K562 (cell line): ENCODE data around the gene CAPRIN1. TPM values are rescaled to one million over a fixed set of nuclear protein-coding genes. Genes with fewer than 3 reads are reported as not detected.
A peak's percentile ranks its signal among the peaks of the same experiment; 100 is the strongest.

ENCODE experiments used
- ADNP ChIP-seq: fragments of 200-800 bp; sonication (Bioruptor generic); IDR thresholded peaks from 2 replicates; pipeline ENCODE4 v1.6.1; 2016; ENCODE audit warnings: missing genetic modification characterization, missing compliant biosample characterization
- BRD4 ChIP-seq: fragments of 200-600 bp; sonication (generic); IDR thresholded peaks from 2 replicates; pipeline ENCODE4 v1.6.1; 2017; ENCODE audit warnings: inconsistent platforms
- DMBX1 ChIP-seq: fragments of 250-450 bp; sonication (Bioruptor Pico); IDR thresholded peaks from 2 replicates; pipeline ENCODE4 v1.8.0; 2022; ENCODE audit warnings: inconsistent platforms, mild to moderate bottlenecking, moderate library complexity, borderline replicate concordance
- EGR1 ChIP-seq: fragments of 450-650 bp; conservative IDR thresholded peaks from 2 replicates; pipeline ENCODE4 v1.6.1; 2017; ENCODE audit warnings: mild to moderate bottlenecking
- EP400 ChIP-seq: fragments of 450-650 bp; IDR thresholded peaks from 2 replicates; pipeline ENCODE4 v1.6.1; 2017; ENCODE audit warnings: antibody characterized with exemption, mild to moderate bottlenecking, moderate library complexity
- FIP1L1 ChIP-seq: fragments of 200-400 bp; formaldehyde crosslinking; IDR thresholded peaks from 2 replicates; pipeline ENCODE4 v1.6.1; 2018; ENCODE audit warnings: mild to moderate bottlenecking, low read depth, low read length; ENCODE audit not compliant: poor library complexity, severe bottlenecking
- FOXP1 ChIP-seq: sonication (generic); formaldehyde crosslinking; IDR thresholded peaks from 2 replicates; pipeline ENCODE4 v1.8.0; 2022; ENCODE audit warnings: mild to moderate bottlenecking, missing genetic modification reagents
- GABPB1 ChIP-seq: sonication (generic); formaldehyde crosslinking; IDR thresholded peaks from 2 replicates; pipeline ENCODE4 v1.8.0; 2022; ENCODE audit warnings: mild to moderate bottlenecking, missing genetic modification reagents
- HDAC1 ChIP-seq, 2 experiments: fragments of 450-650 bp; IDR thresholded peaks; 2 replicates each; pipeline ENCODE4 v1.6.1; 2016 to 2017; ENCODE audit warnings: inconsistent platforms in 1 of 2, mild to moderate bottlenecking in 1 of 2, moderate library complexity in 1 of 2
- HOMEZ ChIP-seq: fragments of 250-450 bp; sonication (Bioruptor Pico); IDR thresholded peaks from 2 replicates; pipeline ENCODE4 v1.4.0; 2020; ENCODE audit warnings: mild to moderate bottlenecking, moderate library complexity
- POLR2AphosphoS5 ChIP-seq: IDR thresholded peaks from 2 replicates; pipeline ENCODE4 v1.6.1; 2011; ENCODE audit warnings: mild to moderate bottlenecking, low read depth, low read length, moderate library complexity; ENCODE audit not compliant: control insufficient read depth, insufficient read depth
- SIX5 ChIP-seq, 2 experiments: IDR thresholded peaks; 2 replicates each; pipeline ENCODE4 v1.6.1; 2011; ENCODE audit warnings: low read length in 2 of 2, borderline replicate concordance in 1 of 2, low read depth in 1 of 2, mild to moderate bottlenecking in 1 of 2, moderate library complexity in 1 of 2; ENCODE audit not compliant: insufficient read depth in 1 of 2
- TAF7 ChIP-seq: fragments of 450-650 bp; IDR thresholded peaks from 2 replicates; pipeline ENCODE4 v1.6.1; 2016; ENCODE audit warnings: missing genetic modification characterization, missing compliant biosample characterization
- TAF9B ChIP-seq: fragments of 450-650 bp; IDR thresholded peaks from 2 replicates; pipeline ENCODE4 v1.6.1; 2018; ENCODE audit warnings: mild to moderate bottlenecking; ENCODE audit not compliant: partially characterized antibody
- ZKSCAN8 ChIP-seq: fragments of 200-800 bp; sonication (Bioruptor generic); IDR thresholded peaks from 2 replicates; pipeline ENCODE4 v1.6.1; 2016; ENCODE audit warnings: missing genetic modification characterization, missing compliant biosample characterization
- ZNF408 ChIP-seq: fragments of 250-450 bp; sonication (Bioruptor Pico); IDR thresholded peaks from 2 replicates; pipeline ENCODE4 v1.4.0; 2020; ENCODE audit warnings: low read depth, mild to moderate bottlenecking, moderate library complexity
- ZNF444 ChIP-seq: fragments of 250-450 bp; sonication (Bioruptor Pico); IDR thresholded peaks from 2 replicates; pipeline ENCODE4 v1.4.0; 2020; ENCODE audit warnings: mild to moderate bottlenecking, moderate library complexity
- ZNF584 ChIP-seq: fragments of 200-800 bp; sonication (Bioruptor generic); IDR thresholded peaks from 2 replicates; pipeline ENCODE4 v1.6.1; 2016; ENCODE audit warnings: low read depth, mild to moderate bottlenecking, missing genetic modification characterization, missing compliant biosample characterization
- polyA plus RNA-seq, 8 experiments: library from polyadenylated mRNA; depleted of rRNA in 4 of 8; stranded (reverse) in 5 of 8; unstranded in 3 of 8; fragments of >200 nt; fragmentation: Nextera tagmentation in 2 of 8; fragmentation: Illumina TruSeq in 1 of 8; extraction: Ambion mirVana in 2 of 8; extraction: Trizol in 1 of 8; gene quantifications; 2 replicates each; pipeline versions ENCODE4 v1.2.1 to v1.2.3, GENCODE V29; 2011 to 2014; ENCODE audit warnings: inconsistent platforms in 1 of 8, missing spikeins in 1 of 8
- total RNA-seq, 7 experiments: library from RNA; depleted of rRNA in 6 of 7; stranded (reverse); fragments of >200 nt in 6 of 7; fragmentation: Illumina TruSeq in 2 of 7; extraction: Trizol in 2 of 7; gene quantifications; 2 replicates each; pipeline versions ENCODE4 v1.2.1 to v1.2.3, GENCODE V29; 2011 to 2021; ENCODE audit warnings: low replicate concordance in 1 of 7
- TF ChIP-seq, protein P1 (sequence below): fragments of 450-650 bp; formaldehyde crosslinking; conservative IDR thresholded peaks from 2 replicates; pipeline ENCODE4 v1.4.0; 2022; ENCODE audit warnings: mild to moderate bottlenecking, missing genetic modification characterization
- TF ChIP-seq, protein P2 (sequence below): fragments of 450-650 bp; formaldehyde crosslinking; IDR thresholded peaks from 2 replicates; pipeline ENCODE4 v1.4.0; 2020; ENCODE audit warnings: mild to moderate bottlenecking, moderate library complexity
- TF ChIP-seq, protein P3 (sequence below): IDR thresholded peaks from 3 replicates; pipeline ENCODE4 v1.6.1; 2011; ENCODE audit warnings: borderline replicate concordance, mild to moderate bottlenecking, moderate library complexity; ENCODE audit not compliant: insufficient read length; ENCODE audit errors: extremely low read depth

CAPRIN1 gene
- total and polyA plus RNA-seq, 9 of the 15 experiments (the other 6 are each of a cell fraction or from before 2014, with no cell fraction given), result 49.6 to 271 (median 244) TPM

- TF ChIP-seq ADNP (tag) (no peak), TAF7 (tag) (peak; percentile 64; the same call in 1 of the 2 replicates), HDAC1 (IDR thresholded peaks at IDR 0.05) (0 out of 4 replicates have a peak, but pooled peaks of 1 of the 2 experiments have one; percentile 50), BRD4 (peak; percentile 85; the same call in 1 of the 2 replicates), DMBX1 (CRISPR knock-in tag) (no peak), GABPB1 (0 out of 2 replicates have a peak, but pooled peaks have one; percentile 21), ZNF444 (CRISPR knock-in tag) (no peak), ZKSCAN8 (CRISPR knock-in tag) (no peak), EP400 (peak; percentile 94), ZNF408 (CRISPR knock-in tag) (no peak), HOMEZ (no peak), EGR1 (0 out of 2 replicates have a peak, but pooled peaks have one; percentile 2), ZNF584 (no peak), SIX5 (IDR thresholded peaks at IDR 0.05; ENCODE audit: borderline replicate concordance in 1 of 2, insufficient read depth in 1 of 2, low read depth in 1 of 2, low read length in 2 of 2) (no peak), TAF9B (peak; percentile 43), POLR2AphosphoS5 (peak; percentile 35; the same call in 1 of the 2 replicates), FOXP1 (CRISPR knock-in tag) (no peak), FIP1L1 (no peak)
- TF ChIP-seq, protein P1, sequence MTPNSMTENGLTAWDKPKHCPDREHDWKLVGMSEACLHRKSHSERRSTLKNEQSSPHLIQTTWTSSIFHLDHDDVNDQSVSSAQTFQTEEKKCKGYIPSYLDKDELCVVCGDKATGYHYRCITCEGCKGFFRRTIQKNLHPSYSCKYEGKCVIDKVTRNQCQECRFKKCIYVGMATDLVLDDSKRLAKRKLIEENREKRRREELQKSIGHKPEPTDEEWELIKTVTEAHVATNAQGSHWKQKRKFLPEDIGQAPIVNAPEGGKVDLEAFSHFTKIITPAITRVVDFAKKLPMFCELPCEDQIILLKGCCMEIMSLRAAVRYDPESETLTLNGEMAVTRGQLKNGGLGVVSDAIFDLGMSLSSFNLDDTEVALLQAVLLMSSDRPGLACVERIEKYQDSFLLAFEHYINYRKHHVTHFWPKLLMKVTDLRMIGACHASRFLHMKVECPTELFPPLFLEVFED, result no peak
- TF ChIP-seq, protein P2, sequence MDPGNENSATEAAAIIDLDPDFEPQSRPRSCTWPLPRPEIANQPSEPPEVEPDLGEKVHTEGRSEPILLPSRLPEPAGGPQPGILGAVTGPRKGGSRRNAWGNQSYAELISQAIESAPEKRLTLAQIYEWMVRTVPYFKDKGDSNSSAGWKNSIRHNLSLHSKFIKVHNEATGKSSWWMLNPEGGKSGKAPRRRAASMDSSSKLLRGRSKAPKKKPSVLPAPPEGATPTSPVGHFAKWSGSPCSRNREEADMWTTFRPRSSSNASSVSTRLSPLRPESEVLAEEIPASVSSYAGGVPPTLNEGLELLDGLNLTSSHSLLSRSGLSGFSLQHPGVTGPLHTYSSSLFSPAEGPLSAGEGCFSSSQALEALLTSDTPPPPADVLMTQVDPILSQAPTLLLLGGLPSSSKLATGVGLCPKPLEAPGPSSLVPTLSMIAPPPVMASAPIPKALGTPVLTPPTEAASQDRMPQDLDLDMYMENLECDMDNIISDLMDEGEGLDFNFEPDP, result no peak
- TF ChIP-seq, protein P3, sequence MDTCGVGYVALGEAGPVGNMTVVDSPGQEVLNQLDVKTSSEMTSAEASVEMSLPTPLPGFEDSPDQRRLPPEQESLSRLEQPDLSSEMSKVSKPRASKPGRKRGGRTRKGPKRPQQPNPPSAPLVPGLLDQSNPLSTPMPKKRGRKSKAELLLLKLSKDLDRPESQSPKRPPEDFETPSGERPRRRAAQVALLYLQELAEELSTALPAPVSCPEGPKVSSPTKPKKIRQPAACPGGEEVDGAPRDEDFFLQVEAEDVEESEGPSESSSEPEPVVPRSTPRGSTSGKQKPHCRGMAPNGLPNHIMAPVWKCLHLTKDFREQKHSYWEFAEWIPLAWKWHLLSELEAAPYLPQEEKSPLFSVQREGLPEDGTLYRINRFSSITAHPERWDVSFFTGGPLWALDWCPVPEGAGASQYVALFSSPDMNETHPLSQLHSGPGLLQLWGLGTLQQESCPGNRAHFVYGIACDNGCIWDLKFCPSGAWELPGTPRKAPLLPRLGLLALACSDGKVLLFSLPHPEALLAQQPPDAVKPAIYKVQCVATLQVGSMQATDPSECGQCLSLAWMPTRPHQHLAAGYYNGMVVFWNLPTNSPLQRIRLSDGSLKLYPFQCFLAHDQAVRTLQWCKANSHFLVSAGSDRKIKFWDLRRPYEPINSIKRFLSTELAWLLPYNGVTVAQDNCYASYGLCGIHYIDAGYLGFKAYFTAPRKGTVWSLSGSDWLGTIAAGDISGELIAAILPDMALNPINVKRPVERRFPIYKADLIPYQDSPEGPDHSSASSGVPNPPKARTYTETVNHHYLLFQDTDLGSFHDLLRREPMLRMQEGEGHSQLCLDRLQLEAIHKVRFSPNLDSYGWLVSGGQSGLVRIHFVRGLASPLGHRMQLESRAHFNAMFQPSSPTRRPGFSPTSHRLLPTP, result no peak
Observed at GRCh38 chr11:34053161-34053686, 1.7 kb downstream of the CAPRIN1 start (continued).
